CD4-positive, alpha-beta memory T cell (primary cell): ENCODE measurements around the gene EXTL1. TPM values are rescaled to one million over a fixed set of nuclear protein-coding genes. Genes with fewer than 3 reads are reported as not detected.

ENCODE experiments used
- CTCF ChIA-PET: fragments of 350-600 bp; sonication (Branson Sonifier 250); formaldehyde crosslinking; loops from one replicate; lab custom pipeline; 2021; ENCODE audit warnings: inconsistent platforms; ENCODE audit not compliant: partially characterized antibody; lab: Charles Lee
- POLR2A ChIA-PET: fragments of 350-600 bp; sonication (Branson Sonifier 250); formaldehyde crosslinking; loops from one replicate; lab custom pipeline; 2021; ENCODE audit not compliant: partially characterized antibody; lab: Charles Lee
- DNase-seq, 5 donors: peaks; one replicate each; pipeline versions ENCODE4 v3.0.0 to v3.0.0-alpha.2; 2020 to 2022; ENCODE audit warnings: mixed read lengths in 1 of 5
- H3K27ac ChIP-seq: one replicate; pipeline ENCODE4 v1.7.0; 2013; ENCODE audit warnings: low read depth, low read length
- H3K27me3 ChIP-seq: 2 replicates; pipeline ENCODE4 v1.7.0; 2013; ENCODE audit warnings: mild to moderate bottlenecking, low read length, moderate library complexity; ENCODE audit not compliant: insufficient read depth
- H3K36me3 ChIP-seq: 2 replicates; pipeline ENCODE4 v1.7.0; 2013; ENCODE audit warnings: mild to moderate bottlenecking, low read length, moderate library complexity; ENCODE audit not compliant: insufficient read depth
- H3K4me1 ChIP-seq: 2 replicates; pipeline ENCODE4 v1.7.0; 2013; ENCODE audit warnings: mild to moderate bottlenecking, low read length, moderate library complexity; ENCODE audit not compliant: insufficient read depth
- H3K4me3 ChIP-seq, 2 donors: one replicate each; pipeline ENCODE4 v1.7.0; 2013; ENCODE audit warnings: low read length in 2 of 2, mild to moderate bottlenecking in 1 of 2
- H3K9me3 ChIP-seq, 2 donors: one replicate each; pipeline ENCODE4 v1.7.0; 2013; ENCODE audit warnings: low read length in 2 of 2, control low read depth in 1 of 2; ENCODE audit not compliant: control insufficient read depth in 1 of 2
- H3K27ac Mint-ChIP-seq, 7 donors: one replicate each; pipeline ENCODE4 v1.8.0; 2020 to 2021; ENCODE audit warnings: mixed read lengths in 7 of 7, mild to moderate bottlenecking in 6 of 7, inconsistent platforms in 3 of 7, moderate library complexity in 3 of 7
- H3K27me3 Mint-ChIP-seq, 2 donors: one replicate each; pipeline ENCODE4 v1.8.0; 2020 to 2021; ENCODE audit warnings: mixed read lengths in 2 of 2
- H3K36me3 Mint-ChIP-seq, 2 donors: one replicate each; pipeline ENCODE4 v1.8.0; 2020 to 2021; ENCODE audit warnings: mixed read lengths in 2 of 2, inconsistent platforms in 1 of 2, mild to moderate bottlenecking in 1 of 2
- H3K4me1 Mint-ChIP-seq, 4 donors: one replicate each; pipeline ENCODE4 v1.8.0; 2020 to 2021; ENCODE audit warnings: mixed read lengths in 4 of 4, mild to moderate bottlenecking in 1 of 4
- H3K4me3 Mint-ChIP-seq, 8 donors: one replicate each; pipeline ENCODE4 v1.8.0; 2020 to 2021; ENCODE audit warnings: mixed read lengths in 8 of 8, mild to moderate bottlenecking in 7 of 8, moderate library complexity in 6 of 8, inconsistent platforms in 3 of 8
- H3K9me3 Mint-ChIP-seq, 8 donors: one replicate each; pipeline ENCODE4 v1.8.0; 2020 to 2021; ENCODE audit warnings: mixed read lengths in 8 of 8, mild to moderate bottlenecking in 5 of 8, inconsistent platforms in 3 of 8, moderate library complexity in 1 of 8
- intact Hi-C: fragments of 100-400 bp; cut with micrococcal nuclease; formaldehyde crosslinking; loops from one replicate; pipeline ENCODE4 v1.15.1; 2023
- polyA plus RNA-seq, 2 donors: library from polyadenylated mRNA; unstranded; fragments of 300-500 nt; fragmentation: Illumina TruSeq; gene quantifications; one replicate each; pipeline ENCODE4 v1.2.3, GENCODE V29; 2021
- total RNA-seq, 2 experiments: library from RNA; stranded (reverse); gene quantifications; one replicate each; pipeline ENCODE4 v1.2.3, GENCODE V29; 2021

EXTL1 gene
- total and polyA plus RNA-seq, 4 experiments from 2014 or later: 0.12 to 0.19 TPM; not detected in 2

GRCh38 chr1:26084091-26084561, 62.6 kb downstream of the EXTL1 start:
- H3K4me1 Mint-ChIP-seq: no peaks in the 10 kb centered on the region
- H3K36me3 ChIP-seq: no peaks in the 10 kb centered on the region
- H3K4me3 ChIP-seq: no peak overlapping the region
- no peaks in the 10 kb centered on the region for H3K9me3 ChIP-seq
- peaks cover 4% of the 10 kb centered on the region for H3K27me3 ChIP-seq
- no peak overlapping the region for H3K27ac Mint-ChIP-seq
- H3K27ac ChIP-seq: no peak overlapping the region
- no peaks in the 10 kb centered on the region for H3K36me3 Mint-ChIP-seq
- no peaks in the 10 kb centered on the region for H3K4me1 ChIP-seq
- POLR2A ChIA-PET: no interaction called here
- no peak for DNase-seq
- peaks cover 10 to 19% of the 10 kb centered on the region in 2 donors for H3K27me3 Mint-ChIP-seq
- intact Hi-C loops: no loop called here
- H3K9me3 Mint-ChIP-seq: peaks cover 0 to 2% (median 0%) of the 10 kb centered on the region in 8 donors
- H3K4me3 Mint-ChIP-seq: no peak overlapping the region
- CTCF ChIA-PET: interaction anchor here (1.0 to 1.9 kb wide), 2 partner anchors 15 to 61 kb away, joined by 3 to 5 read pairs; no protein-coding TSS in a partner anchor

GRCh38 chr1:26084844-26085243, 63.3 kb downstream of the EXTL1 start:
- no peak for DNase-seq
- Histone ChIP-seq H3K4me3 (no peak overlapping the region), H3K4me1 (no peaks in the 10 kb centered on the region), H3K27ac (no peak overlapping the region), H3K36me3 (no peaks in the 10 kb centered on the region), H3K27me3 (peaks cover 4% of the 10 kb centered on the region), H3K9me3 (no peaks in the 10 kb centered on the region)
- no peaks in the 10 kb centered on the region for H3K4me1 Mint-ChIP-seq
- intact Hi-C loops: no loop called here
- no peaks in the 10 kb centered on the region for H3K36me3 Mint-ChIP-seq
- ChIA-PET CTCF (no interaction called here), POLR2A (interaction anchor here (0.6 kb wide), 1 partner anchor 75 kb away, joined by 5 read pairs; no protein-coding TSS in a partner anchor)
- H3K9me3 Mint-ChIP-seq: peaks cover 0 to 2% (median 0%) of the 10 kb centered on the region in 8 donors
- H3K27ac Mint-ChIP-seq: no peak overlapping the region
- no peak overlapping the region for H3K4me3 Mint-ChIP-seq
- peaks cover 11 to 22% of the 10 kb centered on the region in 2 donors for H3K27me3 Mint-ChIP-seq

Other genes with a start within 250 kb of the EXTL1 start
- gene SELENON, start 221.6 kb upstream of the EXTL1 start, total RNA-seq: 10 to 100 TPM; 24.8 to 26.2 TPM
- 1 to 10 TPM in 1 of 2 donors, under 1 TPM in 1; 0.65 to 6.5 TPM for gene SELENON, start 221.6 kb upstream of the EXTL1 start, polyA plus RNA-seq
- 10 to 100 TPM; 53.3 to 57.2 TPM for gene MTFR1L, start 201.8 kb upstream of the EXTL1 start, total RNA-seq
- gene MTFR1L, start 201.8 kb upstream of the EXTL1 start, polyA plus RNA-seq: 10 to 100 TPM; 27.5 to 58.4 TPM
- gene AUNIP, start 162.3 kb upstream of the EXTL1 start, total RNA-seq: not detected
- gene AUNIP, start 162.3 kb upstream of the EXTL1 start, polyA plus RNA-seq: not detected
- gene PAQR7, start 146.1 kb upstream of the EXTL1 start, total RNA-seq: 1 to 10 TPM; 2.1 to 2.6 TPM
- under 1 TPM in 1 of 2 donors, not detected in 1; 0.29 TPM for gene PAQR7, start 146.1 kb upstream of the EXTL1 start, polyA plus RNA-seq
- gene STMN1, start 115.4 kb upstream of the EXTL1 start, total RNA-seq: 10 to 100 TPM; 34.5 to 37.1 TPM
- 10 to 100 TPM; 53.7 to 85.2 TPM for gene STMN1, start 115.4 kb upstream of the EXTL1 start, polyA plus RNA-seq
- gene PAFAH2, start 23.7 kb upstream of the EXTL1 start, total RNA-seq: 10 to 100 TPM; 18.3 to 20.0 TPM
- gene PAFAH2, start 23.7 kb upstream of the EXTL1 start, polyA plus RNA-seq: 10 to 100 TPM; 10.1 to 12.3 TPM
- gene SLC30A2, start 24.3 kb downstream of the EXTL1 start, total RNA-seq: not detected
- gene SLC30A2, start 24.3 kb downstream of the EXTL1 start, polyA plus RNA-seq: not detected
- gene TRIM63, start 45.9 kb downstream of the EXTL1 start, total RNA-seq: not detected
- not detected for gene TRIM63, start 45.9 kb downstream of the EXTL1 start, polyA plus RNA-seq
- 10 to 100 TPM; 20.1 to 25.0 TPM for gene PDIK1L, start 90.0 kb downstream of the EXTL1 start, total RNA-seq
- 1 to 10 TPM; 5.5 to 8.7 TPM for gene PDIK1L, start 90.0 kb downstream of the EXTL1 start, polyA plus RNA-seq
- not detected for gene FAM110D, start 137.3 kb downstream of the EXTL1 start, total RNA-seq
- not detected for gene FAM110D, start 137.3 kb downstream of the EXTL1 start, polyA plus RNA-seq
- gene C1orf232, start 147.2 kb downstream of the EXTL1 start, total RNA-seq: not detected
- gene C1orf232, start 147.2 kb downstream of the EXTL1 start, polyA plus RNA-seq: not detected
- 10 to 100 TPM; 10.7 to 12.4 TPM for gene ZNF593, start 148.1 kb downstream of the EXTL1 start, total RNA-seq
- gene ZNF593, start 148.1 kb downstream of the EXTL1 start, polyA plus RNA-seq: 10 to 100 TPM; 21.6 to 32.9 TPM
- gene ZNF593OS, start 150.1 kb downstream of the EXTL1 start, total RNA-seq: not detected
- gene ZNF593OS, start 150.1 kb downstream of the EXTL1 start, polyA plus RNA-seq: under 1 TPM; 0.53 to 0.78 TPM
- gene CNKSR1, start 155.7 kb downstream of the EXTL1 start, total RNA-seq: 1 to 10 TPM; 3.4 to 4.5 TPM
- 1 to 10 TPM in 1 of 2 donors, under 1 TPM in 1; 0.28 to 1.1 TPM for gene CNKSR1, start 155.7 kb downstream of the EXTL1 start, polyA plus RNA-seq
- gene CATSPER4, start 168.8 kb downstream of the EXTL1 start, total RNA-seq: not detected
- gene CATSPER4, start 168.8 kb downstream of the EXTL1 start, polyA plus RNA-seq: not detected
- gene CEP85, start 212.4 kb downstream of the EXTL1 start, total RNA-seq: 10 to 100 TPM; 20.4 to 21.9 TPM
- 1 to 10 TPM; 6.7 to 9.4 TPM for gene CEP85, start 212.4 kb downstream of the EXTL1 start, polyA plus RNA-seq